ENCODE results near the gene PDIA4.
"Not testable (repeated sequence)": the region's sequence is repeated elsewhere in the genome, so short reads cannot be mapped to it uniquely, and the experiment has no call there.

The PDIA4 gene

GRCh38 chr7:149031353-149031910 is 3.1 kb upstream of the PDIA4 start:
- no peak for DNase-seq (ENCODE audit: low read depth)

- DNase-seq (ENCODE audit: low read depth): not testable (repeated sequence)
These were observed 2.1 kb upstream of the PDIA4 start for GRCh38 chr7:149030439-149030838.

- DNase-seq (ENCODE audit: low read depth): no peak
These were observed 527 bp downstream of the PDIA4 start for GRCh38 chr7:149027611-149028345.

- DNase-seq (ENCODE audit: low read depth): no peak
These were observed 1.2 kb downstream of the PDIA4 start for GRCh38 chr7:149027055-149027454.

GRCh38 chr7:149023662-149024061 is 4.6 kb downstream of the PDIA4 start:
- no peak for DNase-seq (ENCODE audit: low read depth)

GRCh38 chr7:149022756-149023360 is 5.4 kb downstream of the PDIA4 start:
- DNase-seq (ENCODE audit: low read depth): no peak

GRCh38 chr7:149021725-149022062 is 6.6 kb downstream of the PDIA4 start:
- no peak for DNase-seq (ENCODE audit: low read depth)

GRCh38 chr7:149020483-149020882 is 7.8 kb downstream of the PDIA4 start:
- no peak for DNase-seq (ENCODE audit: low read depth)

- no peak for DNase-seq (ENCODE audit: low read depth)
These were observed 11.4 kb downstream of the PDIA4 start for GRCh38 chr7:149016876-149017275.

GRCh38 chr7:149014309-149014708 is 14.0 kb downstream of the PDIA4 start:
- DNase-seq (ENCODE audit: low read depth): no peak

- no peak for DNase-seq (ENCODE audit: low read depth)
These were observed 14.4 kb downstream of the PDIA4 start for GRCh38 chr7:149013876-149014275.

GRCh38 chr7:149012730-149013129 is 15.6 kb downstream of the PDIA4 start:
- DNase-seq (ENCODE audit: low read depth): not testable (repeated sequence)

- no peak for DNase-seq (ENCODE audit: low read depth)
These were observed 16.8 kb downstream of the PDIA4 start for GRCh38 chr7:149011491-149011890.

- DNase-seq (ENCODE audit: low read depth): no peak
These were observed 17.9 kb downstream of the PDIA4 start for GRCh38 chr7:149010451-149010850.

GRCh38 chr7:149009527-149009926 is 18.8 kb downstream of the PDIA4 start:
- DNase-seq (ENCODE audit: low read depth): no peak

- DNase-seq (ENCODE audit: low read depth): no peak
These were observed 20.7 kb downstream of the PDIA4 start for GRCh38 chr7:149007611-149008010.

GRCh38 chr7:149007146-149007545 is 21.2 kb downstream of the PDIA4 start:
- DNase-seq (ENCODE audit: low read depth): no peak

- no peak for DNase-seq (ENCODE audit: low read depth)
These were observed 22.0 kb downstream of the PDIA4 start for GRCh38 chr7:149006345-149006725.

- DNase-seq (ENCODE audit: low read depth): no peak
These were observed 22.6 kb downstream of the PDIA4 start for GRCh38 chr7:149005427-149006344.

- no peak for DNase-seq (ENCODE audit: low read depth)
These were observed 23.6 kb downstream of the PDIA4 start for GRCh38 chr7:149004405-149005370.

GRCh38 chr7:149003560-149004305 is 24.6 kb downstream of the PDIA4 start:
- no peak for DNase-seq (ENCODE audit: low read depth)
